NCI-H2081 treated with DMSO at 0.1 percent for 48 hours (cell line): Measurements from ENCODE around the gene CPED1.

Experiments used
- DNase-seq: peaks from one replicate; lab custom pipeline; 2025; lab: John Stamatoyannopoulos, UW

CPED1 gene

GRCh38 chr7:121328508-121329190 lies 340.1 kb downstream of the CPED1 start, which contains the start of gene WNT16:
Gene WNT16, plus strand, starts transcription at chr7:121329000. Its CDS starts 293 bp downstream, at chr7:121329293.
- no peak for DNase-seq

GRCh38 chr7:121329191-121330052 lies 340.9 kb downstream of the CPED1 start:
- no peak for DNase-seq

GRCh38 chr7:121330053-121330833 lies 341.7 kb downstream of the CPED1 start:
- DNase-seq: no peak

- DNase-seq: no peak
Measured at GRCh38 chr7:121331048-121331447, 342.5 kb downstream of the CPED1 start.

- no peak for DNase-seq
Measured at GRCh38 chr7:121331574-121331973, 343.1 kb downstream of the CPED1 start.

GRCh38 chr7:121334376-121334775 lies 345.9 kb downstream of the CPED1 start:
- DNase-seq: no peak

- DNase-seq: no peak
Measured at GRCh38 chr7:121334875-121335648, 346.6 kb downstream of the CPED1 start.

- no peak for DNase-seq
Measured at GRCh38 chr7:121336579-121336978, 348.1 kb downstream of the CPED1 start.

- DNase-seq: no peak
Measured at GRCh38 chr7:121337398-121337797, 348.9 kb downstream of the CPED1 start.

GRCh38 chr7:121339082-121339481 lies 350.6 kb downstream of the CPED1 start:
- no peak for DNase-seq

- DNase-seq: no peak
Measured at GRCh38 chr7:121341933-121342332, 353.4 kb downstream of the CPED1 start.

- DNase-seq: no peak
Measured at GRCh38 chr7:121342631-121343030, 354.1 kb downstream of the CPED1 start.

- DNase-seq: no peak
Measured at GRCh38 chr7:121343302-121343701, 354.8 kb downstream of the CPED1 start.

- DNase-seq: no peak
Measured at GRCh38 chr7:121344093-121344492, 355.6 kb downstream of the CPED1 start.

GRCh38 chr7:121344497-121344896 lies 356.0 kb downstream of the CPED1 start:
- DNase-seq: no peak
